LoVo (cell line): ENCODE measurements around the gene FGD4.
"Not testable (repeated sequence)": the region's sequence is repeated elsewhere in the genome, so short reads cannot be mapped to it uniquely, and the experiment has no call there.

Source experiments
- DNase-seq: peaks from one replicate; pipeline ENCODE4 v3.0.0-alpha.2; 2016; ENCODE audit warnings: low spot score

FGD4 gene

DNA sequence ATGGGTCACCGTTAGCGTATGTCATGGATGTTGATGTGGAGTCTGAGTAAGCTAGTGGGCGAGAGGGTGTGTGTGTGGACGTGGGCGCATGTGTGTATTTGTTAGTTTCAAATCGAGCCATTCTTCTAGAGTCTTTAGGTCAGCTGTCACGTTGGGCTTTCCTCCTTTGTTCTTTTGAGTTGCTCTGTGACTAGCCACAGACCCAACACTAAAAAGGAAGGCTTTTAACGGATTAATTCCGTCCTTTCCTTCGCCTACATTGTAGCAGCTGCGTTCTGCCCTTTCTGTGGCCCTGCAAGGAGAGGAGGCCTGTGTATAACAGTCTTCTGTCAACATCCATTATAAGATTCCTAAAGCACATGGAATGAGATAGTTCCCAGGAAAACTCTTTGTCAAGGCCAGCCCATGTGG, 162.6 kb downstream of the FGD4 start:
- DNase-seq: no peak

GRCh38 chr12:32562413-32562812, 163.1 kb downstream of the FGD4 start:
- not testable (repeated sequence) for DNase-seq

DNA sequence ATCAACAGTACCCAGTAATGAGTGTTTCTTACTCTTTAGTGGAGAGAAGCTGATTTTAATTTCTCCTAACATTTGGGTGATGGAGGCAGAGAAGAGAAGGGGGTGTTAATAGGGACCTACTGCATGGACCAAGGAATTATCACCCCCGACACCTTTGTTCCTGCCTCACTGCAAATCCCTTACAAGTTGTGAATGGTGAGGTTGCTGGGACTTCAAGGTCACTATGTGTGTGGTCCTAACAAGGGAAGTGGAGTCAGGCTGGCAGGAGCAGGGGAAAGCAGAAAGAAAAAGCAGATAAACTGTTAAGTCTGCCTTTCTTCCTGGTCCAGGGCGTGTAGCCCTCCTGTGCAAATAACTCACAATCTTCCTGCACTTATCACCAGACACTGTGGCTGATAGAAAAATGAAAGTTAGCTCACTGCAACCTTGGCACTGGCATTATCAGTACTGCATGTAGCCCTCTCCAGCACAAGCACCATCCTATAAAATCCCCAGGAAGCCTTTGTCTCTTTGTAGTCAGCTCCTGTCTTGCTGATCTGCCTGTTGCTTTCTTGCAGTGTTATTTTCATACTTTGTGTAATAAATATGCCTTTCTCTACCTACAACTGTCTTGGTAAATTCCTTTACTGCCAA, 167.4 kb downstream of the FGD4 start:
- DNase-seq: no peak

DNA sequence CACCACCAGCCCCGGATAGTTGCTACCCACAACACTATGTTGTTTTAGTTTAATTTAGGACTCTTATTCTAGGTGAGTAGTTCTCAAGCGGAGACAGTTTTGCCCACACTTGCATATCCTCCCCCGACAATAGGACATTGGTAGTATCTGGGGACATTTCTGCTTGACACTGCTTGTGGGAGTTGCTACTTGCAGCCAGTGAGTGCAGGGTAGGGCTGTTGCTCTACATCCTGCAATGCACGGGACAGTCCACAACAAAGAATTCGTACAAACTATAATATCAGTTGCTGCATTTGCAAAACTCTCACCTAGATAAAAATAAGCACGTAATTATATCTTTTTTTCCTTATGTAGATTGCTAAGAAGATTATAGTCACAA, 167.9 kb downstream of the FGD4 start:
- DNase-seq: no peak

DNA sequence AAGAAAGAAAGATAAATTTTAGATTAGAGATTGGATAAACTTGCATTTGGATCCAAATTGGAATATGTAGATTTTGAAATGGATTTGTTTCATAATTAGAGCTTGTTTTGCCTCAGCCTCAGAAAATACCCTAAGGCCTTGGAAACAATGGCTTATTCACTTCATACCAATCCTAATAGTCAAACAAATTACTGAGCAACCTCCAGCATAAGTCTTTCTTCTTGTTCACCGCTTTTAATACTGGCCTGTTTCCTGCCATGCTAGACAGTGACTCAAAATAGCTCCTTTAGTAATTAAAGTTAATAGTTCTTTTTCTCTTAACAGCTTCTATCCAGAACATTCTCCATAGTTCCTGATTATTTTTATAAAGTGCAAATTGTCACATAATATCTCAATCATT, 168.9 kb downstream of the FGD4 start:
- DNase-seq: no peak

GRCh38 chr12:32569259-32569658, 169.9 kb downstream of the FGD4 start:
- no peak for DNase-seq

DNA sequence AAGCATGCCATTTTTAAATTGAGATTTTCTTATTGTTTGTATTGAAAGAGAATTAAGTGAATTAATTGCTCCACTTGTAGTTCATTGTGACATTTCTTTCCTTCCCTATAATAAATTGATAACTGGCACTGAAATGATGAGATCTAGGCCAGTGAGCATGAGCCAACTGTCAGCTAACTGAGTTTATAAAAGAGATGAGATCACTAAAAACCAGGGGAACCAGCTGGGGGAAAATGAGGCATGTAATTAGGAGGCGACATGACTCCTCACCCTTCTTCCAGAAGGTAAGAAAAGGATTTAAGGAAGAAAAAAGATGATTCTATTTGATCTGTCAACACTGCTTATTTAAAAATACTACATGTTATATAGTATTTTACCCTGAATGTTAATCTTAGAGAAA, 175.2 kb downstream of the FGD4 start:
- DNase-seq: no peak

DNA sequence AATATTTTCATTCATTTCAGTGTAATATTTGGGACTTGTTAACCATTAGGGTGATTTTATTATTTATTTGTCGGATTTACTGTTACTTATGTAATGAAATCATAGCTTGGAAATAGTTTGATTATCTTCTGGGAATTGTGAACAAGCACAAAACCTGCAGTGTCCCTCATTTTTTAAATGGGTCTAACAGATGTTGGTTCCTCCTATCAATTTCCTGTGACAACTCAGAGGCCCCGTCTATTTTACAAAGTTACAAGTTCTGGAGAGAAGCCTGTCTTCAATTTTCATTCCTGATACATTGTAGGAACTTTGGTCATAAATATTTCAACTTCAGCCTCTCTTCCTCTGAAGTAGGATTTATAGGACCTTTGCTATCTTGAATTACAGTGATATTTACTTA, 178.0 kb downstream of the FGD4 start:
- DNase-seq: no peak

- DNase-seq: no peak
These were observed 184.2 kb downstream of the FGD4 start for GRCh38 chr12:32583534-32583933.

- DNase-seq: no peak
These were observed 186.3 kb downstream of the FGD4 start for GRCh38 chr12:32585680-32586079.

- no peak for DNase-seq
These were observed 187.0 kb downstream of the FGD4 start for GRCh38 chr12:32586390-32586789.

DNA sequence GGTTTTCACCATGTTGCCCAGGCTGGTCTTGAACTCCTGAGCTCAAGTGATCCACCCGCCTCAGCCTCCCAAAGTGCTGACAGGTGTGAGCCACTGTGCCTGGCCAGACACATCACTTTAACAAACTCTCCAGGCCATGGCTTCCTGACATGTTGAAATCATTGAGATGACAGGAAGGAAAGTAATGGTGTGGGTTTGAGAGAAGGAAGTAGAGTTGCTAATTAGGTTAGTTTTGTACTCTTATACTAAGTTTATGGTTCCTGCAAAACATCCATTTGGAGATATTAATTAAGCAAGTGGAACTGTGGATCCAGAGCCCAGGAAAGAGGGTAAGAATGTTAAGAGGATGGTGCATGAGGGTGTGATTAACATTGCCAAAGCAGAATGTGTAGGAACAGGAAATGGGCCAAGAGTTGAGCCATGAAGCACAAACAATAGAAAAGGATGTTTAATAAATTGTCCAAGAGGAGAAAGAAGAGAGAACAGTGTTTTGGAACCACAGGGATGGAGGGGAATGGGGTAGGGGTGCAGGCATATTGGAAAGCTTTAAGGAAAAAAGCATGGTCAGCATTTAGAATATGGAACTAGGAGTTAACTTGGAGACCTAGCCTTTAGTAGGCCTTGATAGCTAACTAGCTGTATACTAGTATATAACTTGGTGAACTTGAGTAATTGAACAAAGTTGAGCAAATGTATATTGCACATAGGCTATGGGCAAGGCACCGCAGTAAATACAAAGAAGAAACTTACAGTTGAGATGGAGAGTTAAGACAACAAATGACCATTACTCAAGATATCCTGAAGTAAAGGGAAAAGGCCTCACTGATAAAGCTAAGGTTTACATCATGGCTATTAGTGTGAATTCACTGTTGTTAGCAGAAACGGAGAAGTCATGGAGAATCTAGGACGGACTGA, 188.5 kb downstream of the FGD4 start:
- no peak for DNase-seq

DNA sequence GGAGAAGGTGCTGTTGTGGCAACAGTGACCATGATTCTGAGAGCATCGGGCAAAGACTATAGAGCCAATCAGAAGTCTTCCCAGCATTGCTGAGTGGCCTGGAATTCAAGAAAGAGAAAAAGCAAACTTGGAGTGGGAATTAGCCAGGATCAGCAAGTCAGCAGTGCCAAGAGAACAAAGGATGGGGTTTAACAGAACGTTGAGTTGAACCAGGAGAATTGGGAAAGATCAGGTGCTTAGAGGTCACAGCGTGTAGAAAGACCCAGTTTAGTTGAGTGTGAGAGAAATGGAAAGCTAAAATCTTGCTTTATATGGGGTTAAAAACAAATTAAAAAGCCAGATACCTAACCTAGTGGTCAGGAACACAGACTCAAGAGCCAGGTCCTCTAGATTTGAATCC, 189.2 kb downstream of the FGD4 start:
- DNase-seq: no peak

DNA sequence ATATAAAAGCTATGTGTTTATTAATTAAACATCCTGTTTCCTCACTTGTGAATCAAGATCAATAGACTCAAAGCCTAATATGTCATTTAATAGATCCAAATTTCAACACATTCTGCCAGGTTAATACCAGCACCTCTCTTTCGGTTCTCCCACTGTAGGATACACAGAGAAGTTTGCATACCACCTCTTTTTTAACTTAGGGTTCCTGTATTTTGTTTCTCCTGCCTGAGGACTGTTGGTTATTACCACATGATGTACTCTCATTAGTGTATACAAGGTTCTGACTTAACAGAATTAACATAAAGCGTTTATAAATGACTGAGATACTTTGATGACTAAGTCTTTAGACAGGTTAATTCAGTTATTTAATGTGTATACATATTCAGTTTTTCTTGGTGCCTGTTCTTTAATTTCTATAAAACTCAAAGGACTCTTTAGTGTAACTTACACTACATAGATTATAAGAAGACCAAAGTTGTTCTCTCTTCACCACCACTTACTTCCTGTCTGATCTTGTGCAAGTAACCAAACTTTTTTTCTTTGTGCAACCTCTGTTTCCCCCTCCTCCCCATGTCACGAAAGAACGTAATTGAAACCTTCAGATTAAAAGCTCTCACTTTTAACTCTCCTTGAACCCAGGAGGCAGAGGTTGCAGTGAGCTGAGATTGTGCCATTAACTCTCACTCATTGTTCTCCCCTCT, 190.0 kb downstream of the FGD4 start:
- DNase-seq: no peak

DNA sequence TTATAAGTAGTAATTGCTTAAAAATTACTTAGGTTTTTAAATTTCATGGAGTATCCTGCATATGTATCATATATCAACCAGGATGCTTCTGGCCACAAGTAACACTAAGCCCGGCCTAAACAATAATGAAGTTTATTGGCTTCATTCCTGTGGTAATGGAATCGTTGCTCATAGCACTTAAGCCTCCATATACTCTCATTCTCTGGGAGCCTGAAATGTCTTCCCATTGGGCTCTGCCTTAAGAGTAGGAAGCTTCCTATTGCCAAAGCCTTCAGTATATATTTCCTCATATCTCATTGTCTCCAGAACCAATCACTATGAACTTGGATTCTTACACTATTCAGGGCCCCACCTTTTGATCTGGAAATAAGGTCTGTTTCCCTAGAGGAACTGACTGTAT, 195.9 kb downstream of the FGD4 start:
- no peak for DNase-seq

- DNase-seq: no peak
These were observed 196.7 kb downstream of the FGD4 start for GRCh38 chr12:32596030-32596429.

- DNase-seq: no peak
These were observed 199.3 kb downstream of the FGD4 start for GRCh38 chr12:32598688-32599087.

DNA sequence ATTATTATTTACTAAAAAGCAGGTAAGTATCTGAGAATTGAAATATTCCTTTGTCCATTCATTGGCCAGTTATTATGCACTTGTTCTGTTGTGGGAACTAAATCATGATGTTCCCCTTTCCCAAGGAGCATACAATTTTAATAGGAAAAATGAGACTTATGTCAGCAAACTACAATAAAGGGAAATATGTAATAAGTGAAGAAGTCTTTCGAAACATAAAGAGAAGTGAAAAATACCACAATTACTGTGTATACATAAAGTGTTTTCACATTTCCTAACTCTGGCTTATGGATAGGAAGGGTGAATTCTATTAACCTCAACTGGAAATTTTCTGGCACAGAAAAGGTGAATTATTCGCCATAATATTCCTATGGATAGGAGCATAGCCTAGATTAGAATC, 201.3 kb downstream of the FGD4 start:
- no peak for DNase-seq

DNA sequence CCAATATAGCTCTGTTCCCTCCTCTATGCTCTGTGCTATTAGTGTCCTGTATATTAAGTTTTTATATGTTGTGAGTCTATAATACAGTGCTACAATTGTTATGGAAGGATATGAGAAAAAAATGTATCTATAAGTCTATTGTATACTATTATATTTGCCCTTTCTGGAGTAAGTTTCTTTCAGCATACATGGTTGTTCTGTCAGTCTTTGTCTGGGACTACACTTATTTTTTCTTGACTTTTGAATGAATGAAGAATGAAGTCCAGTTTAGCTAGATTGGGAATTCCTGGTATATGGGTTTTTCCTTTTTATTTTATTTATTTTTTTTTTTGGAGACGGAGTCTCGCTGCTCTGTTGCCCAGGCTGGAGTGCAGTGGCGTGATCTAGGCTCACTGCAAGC, 203.7 kb downstream of the FGD4 start:
- no peak for DNase-seq

DNA sequence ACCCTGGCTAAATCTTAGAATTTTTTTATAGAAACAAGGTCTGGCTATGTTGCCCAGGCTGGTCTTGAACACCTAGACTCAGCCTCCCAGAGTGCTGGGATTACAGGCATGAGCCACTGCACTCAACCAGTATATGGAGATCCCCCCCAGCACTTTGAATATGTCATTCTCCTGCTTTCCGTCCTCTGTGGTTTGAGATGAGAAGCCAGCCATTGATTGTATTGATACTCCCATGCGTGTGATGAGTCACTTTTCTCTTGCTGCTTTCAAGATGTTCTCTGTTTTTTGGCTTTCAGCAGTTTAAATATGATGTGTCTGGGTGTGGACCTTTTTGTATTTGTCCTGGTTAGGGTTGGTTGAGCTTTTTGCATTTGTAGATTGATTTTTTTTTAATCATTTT, 204.5 kb downstream of the FGD4 start:
- DNase-seq: no peak

DNA sequence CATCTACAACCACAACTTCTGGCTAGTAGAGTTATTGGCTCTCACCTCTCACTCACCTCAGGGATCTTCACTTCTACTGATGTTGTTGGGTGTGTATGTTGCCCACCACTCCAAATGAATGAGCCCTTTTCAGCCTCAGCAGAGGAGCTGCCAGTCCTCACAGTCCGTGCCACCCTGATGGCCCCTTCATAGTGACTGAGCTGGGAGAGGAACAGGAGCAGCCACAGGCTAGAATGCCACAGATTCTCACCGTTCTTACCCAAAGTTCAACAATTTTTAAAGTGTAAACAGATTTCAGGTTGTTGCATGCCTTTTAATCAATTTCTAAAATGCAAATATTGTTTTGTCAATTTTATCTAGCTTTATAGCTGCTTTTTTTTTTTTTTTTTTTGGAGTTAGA, 205.2 kb downstream of the FGD4 start:
- no peak for DNase-seq

- DNase-seq: no peak
These were observed 206.2 kb downstream of the FGD4 start for GRCh38 chr12:32605326-32606095.
